OCI-LY3 (cell line): Measurements from ENCODE around the gene CAPN7.
"Not testable (repeated sequence)": the region's sequence is repeated elsewhere in the genome, so short reads cannot be mapped to it uniquely, and the experiment has no call there.

ENCODE experiments used
- EZH2phosphoT487 ChIP-seq: fragments of 200-600 bp; shearing (Covaris generic); IDR thresholded peaks from 2 replicates; pipeline ENCODE4 v1.6.1; 2018; ENCODE audit warnings: antibody characterized with exemption, mixed run types, low read depth
- TF ChIP-seq, protein P1 (sequence below): fragments of 200-600, 300-600 bp; sonication (generic); IDR thresholded peaks from 2 replicates; pipeline ENCODE4 v1.5.1; 2014; ENCODE audit warnings: antibody characterized with exemption, low read length, low read depth

DNA sequence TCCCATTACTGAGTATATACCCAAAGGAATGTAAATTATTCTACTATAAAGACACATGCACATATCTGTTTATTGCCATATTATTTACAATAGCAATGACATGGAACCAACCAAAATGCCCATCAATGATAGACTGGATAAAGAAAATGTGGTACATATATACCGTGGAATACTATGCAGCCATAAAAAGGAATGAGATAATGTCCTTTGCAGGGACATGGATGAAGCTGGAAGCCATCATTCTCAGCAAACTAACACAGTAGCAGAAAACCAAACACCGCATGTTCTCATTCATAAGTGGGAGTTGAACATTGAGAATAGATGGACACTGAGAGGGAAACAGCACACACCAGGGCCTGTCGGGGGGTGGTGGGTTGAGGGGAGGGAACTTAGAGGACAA is 39.7 kb upstream of the CAPN7 start:
- TF ChIP-seq, protein P1, sequence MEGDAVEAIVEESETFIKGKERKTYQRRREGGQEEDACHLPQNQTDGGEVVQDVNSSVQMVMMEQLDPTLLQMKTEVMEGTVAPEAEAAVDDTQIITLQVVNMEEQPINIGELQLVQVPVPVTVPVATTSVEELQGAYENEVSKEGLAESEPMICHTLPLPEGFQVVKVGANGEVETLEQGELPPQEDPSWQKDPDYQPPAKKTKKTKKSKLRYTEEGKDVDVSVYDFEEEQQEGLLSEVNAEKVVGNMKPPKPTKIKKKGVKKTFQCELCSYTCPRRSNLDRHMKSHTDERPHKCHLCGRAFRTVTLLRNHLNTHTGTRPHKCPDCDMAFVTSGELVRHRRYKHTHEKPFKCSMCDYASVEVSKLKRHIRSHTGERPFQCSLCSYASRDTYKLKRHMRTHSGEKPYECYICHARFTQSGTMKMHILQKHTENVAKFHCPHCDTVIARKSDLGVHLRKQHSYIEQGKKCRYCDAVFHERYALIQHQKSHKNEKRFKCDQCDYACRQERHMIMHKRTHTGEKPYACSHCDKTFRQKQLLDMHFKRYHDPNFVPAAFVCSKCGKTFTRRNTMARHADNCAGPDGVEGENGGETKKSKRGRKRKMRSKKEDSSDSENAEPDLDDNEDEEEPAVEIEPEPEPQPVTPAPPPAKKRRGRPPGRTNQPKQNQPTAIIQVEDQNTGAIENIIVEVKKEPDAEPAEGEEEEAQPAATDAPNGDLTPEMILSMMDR: not testable (repeated sequence)
- not testable (repeated sequence) for TF ChIP-seq EZH2phosphoT487
